Measurements from ENCODE around the gene CD300LB.

CD300LB gene

DNA sequence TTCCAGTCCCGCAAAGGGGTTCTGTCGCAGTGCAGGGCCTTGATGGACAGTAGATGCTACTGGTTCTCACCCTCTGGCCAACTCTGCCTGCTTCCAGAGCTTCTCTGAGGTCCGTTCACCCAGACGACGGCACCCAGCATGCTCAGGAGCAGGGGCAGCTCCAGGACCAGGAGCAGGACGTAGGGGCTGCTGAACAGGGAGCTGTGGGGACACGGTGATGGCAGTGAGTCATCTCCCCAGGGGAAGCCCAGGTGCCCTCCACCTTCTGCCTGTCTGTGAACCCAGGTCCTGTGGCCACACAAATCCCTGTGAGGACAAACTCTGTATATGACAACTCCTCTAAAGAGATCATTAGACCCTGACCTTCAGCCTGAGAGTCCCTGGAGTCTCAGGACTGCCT, 18.1 kb upstream of the CD300LB start:
- FAIRE-seq: no peak
- no peak for DNase-seq (ENCODE audit: insufficient read length, low spot score)
- TF ChIP-seq, protein P1, sequence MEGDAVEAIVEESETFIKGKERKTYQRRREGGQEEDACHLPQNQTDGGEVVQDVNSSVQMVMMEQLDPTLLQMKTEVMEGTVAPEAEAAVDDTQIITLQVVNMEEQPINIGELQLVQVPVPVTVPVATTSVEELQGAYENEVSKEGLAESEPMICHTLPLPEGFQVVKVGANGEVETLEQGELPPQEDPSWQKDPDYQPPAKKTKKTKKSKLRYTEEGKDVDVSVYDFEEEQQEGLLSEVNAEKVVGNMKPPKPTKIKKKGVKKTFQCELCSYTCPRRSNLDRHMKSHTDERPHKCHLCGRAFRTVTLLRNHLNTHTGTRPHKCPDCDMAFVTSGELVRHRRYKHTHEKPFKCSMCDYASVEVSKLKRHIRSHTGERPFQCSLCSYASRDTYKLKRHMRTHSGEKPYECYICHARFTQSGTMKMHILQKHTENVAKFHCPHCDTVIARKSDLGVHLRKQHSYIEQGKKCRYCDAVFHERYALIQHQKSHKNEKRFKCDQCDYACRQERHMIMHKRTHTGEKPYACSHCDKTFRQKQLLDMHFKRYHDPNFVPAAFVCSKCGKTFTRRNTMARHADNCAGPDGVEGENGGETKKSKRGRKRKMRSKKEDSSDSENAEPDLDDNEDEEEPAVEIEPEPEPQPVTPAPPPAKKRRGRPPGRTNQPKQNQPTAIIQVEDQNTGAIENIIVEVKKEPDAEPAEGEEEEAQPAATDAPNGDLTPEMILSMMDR (IDR thresholded peaks at IDR 0.05; ENCODE audit: insufficient read depth, missing control alignments): no peak

DNA sequence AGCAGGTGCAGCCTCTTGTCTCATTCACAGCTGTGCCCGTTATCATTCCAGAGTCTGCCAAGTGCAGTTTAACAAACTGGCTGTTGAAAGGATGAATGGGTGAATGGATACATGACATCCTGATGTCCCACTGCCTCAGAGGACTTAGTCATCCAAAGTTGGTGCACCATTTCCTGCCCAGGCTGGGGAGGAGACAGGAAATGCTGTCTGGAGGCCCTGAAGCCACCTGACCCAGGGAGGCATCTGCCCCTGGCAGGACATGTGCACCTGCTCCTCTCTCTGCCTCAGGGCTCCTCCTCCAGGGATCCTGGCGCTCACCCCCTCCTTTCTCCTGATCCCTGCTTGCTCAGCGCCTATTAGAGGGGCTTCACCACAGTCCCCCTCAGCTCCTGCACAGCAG, 16.5 kb upstream of the CD300LB start:
- TF ChIP-seq, protein P1 (IDR thresholded peaks at IDR 0.05; ENCODE audit: insufficient read depth, missing control alignments): no peak
- DNase-seq (ENCODE audit: insufficient read length, low spot score) (no peak), FAIRE-seq (no peak)

DNA sequence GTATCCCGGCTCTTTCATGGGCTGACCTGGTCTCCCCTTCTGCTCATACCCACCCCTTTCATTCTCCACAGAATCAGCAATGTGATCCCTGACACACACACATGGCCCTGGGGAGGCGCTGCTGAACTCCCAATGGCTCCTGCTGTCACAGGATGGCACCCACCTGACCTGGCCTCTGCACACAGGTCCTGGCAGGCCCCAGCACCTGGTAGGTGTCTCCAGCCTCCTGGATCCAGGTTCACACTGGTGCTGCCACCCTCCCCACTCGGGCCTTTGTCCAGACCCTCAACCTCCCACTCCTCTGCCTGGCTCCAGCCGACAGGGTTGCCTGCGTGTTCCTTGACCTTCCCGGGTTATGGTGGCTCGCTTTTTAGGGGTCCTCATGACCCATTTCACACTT, 16.0 kb upstream of the CD300LB start:
- FAIRE-seq (no peak), DNase-seq (ENCODE audit: insufficient read length, low spot score) (no peak)
- TF ChIP-seq, protein P1 (IDR thresholded peaks at IDR 0.05; ENCODE audit: insufficient read depth, missing control alignments): no peak

DNA sequence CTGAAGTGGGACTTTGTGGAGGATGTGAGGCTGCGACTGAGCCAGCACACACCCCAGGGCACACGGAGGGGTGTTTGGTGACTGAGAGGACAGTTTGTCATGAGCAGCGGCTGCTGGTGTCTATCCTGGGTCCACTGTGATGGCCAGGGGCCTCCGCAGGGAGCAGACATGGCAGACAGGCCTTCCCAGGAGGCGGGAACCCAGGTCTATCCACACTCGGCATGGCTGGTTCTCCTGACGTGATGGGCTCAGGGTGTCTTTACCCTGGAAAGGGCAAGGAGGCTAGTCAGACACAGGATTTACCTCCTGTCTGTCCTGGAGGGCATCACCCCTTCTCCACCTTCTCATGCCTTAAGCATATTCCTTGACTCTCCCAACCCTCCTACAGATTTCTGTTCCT, 15.3 kb upstream of the CD300LB start:
- FAIRE-seq (no peak), DNase-seq (ENCODE audit: insufficient read length, low spot score) (no peak)
- TF ChIP-seq, protein P1 (IDR thresholded peaks at IDR 0.05; ENCODE audit: insufficient read depth, missing control alignments): no peak

DNA sequence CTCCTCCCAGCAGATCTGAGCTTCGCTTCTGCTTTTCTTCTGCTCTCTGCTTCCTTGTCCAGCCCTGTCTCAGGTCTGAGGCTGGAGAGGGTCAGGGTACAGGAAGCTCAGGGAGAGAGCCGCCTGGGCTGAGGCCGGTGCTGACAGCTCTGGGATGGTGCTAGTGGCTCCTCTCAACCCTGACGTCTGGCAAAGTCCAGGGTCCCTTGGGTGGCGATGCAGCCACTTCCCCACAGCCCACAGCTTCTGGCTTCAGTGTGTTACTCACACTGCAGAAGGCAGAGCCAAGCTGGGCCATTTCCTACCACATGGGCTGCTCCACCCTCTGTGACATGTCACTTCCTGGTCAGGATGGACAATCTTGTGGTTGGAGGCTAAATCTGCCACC, 14.6 kb upstream of the CD300LB start, which contains the start of gene CD300C:
Gene CD300C, minus strand, starts transcription at position 273 of the 388 bp plus-strand sequence. CDS start 333 bp downstream, outside the sequence.
- no peak for DNase-seq (ENCODE audit: insufficient read length, low spot score)
- no peak for FAIRE-seq
- TF ChIP-seq, protein P1 (IDR thresholded peaks at IDR 0.05; ENCODE audit: insufficient read depth, missing control alignments): no peak

DNA sequence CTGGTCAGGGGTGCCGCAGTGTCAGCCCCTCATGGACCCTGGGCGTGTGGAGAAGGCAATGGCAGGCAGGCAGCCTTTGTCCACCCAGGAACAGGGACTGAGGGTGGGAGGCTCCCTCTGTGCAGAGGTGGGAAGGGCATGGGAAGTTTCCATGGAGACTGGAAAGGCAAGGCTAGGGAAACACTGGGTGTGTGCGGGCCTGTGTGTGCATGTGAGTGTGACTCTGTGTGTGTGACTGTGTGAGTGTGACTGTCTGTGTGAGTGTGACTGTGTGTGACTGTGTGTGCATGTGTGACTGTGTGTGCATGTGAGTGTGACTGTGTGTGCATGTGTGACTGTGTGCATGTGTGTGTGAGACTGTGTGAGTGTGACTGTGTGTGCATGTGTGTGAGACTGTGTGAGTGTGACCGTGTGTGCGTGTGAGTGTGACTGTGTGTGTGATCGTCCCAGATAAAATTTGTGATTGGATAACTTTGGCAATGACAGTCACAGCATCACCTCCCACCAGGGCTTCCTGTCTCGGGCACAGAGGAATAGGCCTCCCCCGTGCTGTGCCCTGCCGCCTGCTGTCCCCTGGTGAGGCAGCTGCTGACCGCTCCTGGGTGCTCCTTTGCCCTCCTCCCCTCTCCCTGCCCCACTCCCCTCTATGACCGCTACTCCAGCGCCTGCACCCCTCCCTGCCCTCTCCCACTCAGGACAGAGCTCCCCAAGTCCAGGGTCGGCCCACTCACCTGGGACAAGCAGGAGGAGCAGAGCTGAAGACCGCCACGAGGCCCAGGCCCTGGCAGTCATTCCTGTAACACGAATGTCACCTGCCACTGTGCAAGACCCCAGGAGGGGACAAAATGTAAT, 13.9 kb upstream of the CD300LB start:
- no peak for FAIRE-seq
- TF ChIP-seq, protein P1 (IDR thresholded peaks at IDR 0.05; ENCODE audit: insufficient read depth, missing control alignments): no peak
- no peak for DNase-seq (ENCODE audit: insufficient read length, low spot score)

Data from D721Med (cell line).